H1 (cell line): Measurements from ENCODE around the gene C1QTNF4. TPM values are rescaled to one million over a fixed set of nuclear protein-coding genes. Genes with fewer than 3 reads are reported as not detected.

ENCODE experiments used
- CTCF ChIA-PET: fragments of 300-600 bp; sonication (Branson Sonifier 250); formaldehyde crosslinking; loops from one replicate; lab custom pipeline; 2021; ENCODE audit not compliant: partially characterized antibody; lab: Charles Lee
- POLR2A ChIA-PET: fragments of 300-600 bp; sonication (Branson Sonifier 250); formaldehyde crosslinking; loops from one replicate; lab custom pipeline; 2021; ENCODE audit warnings: inconsistent platforms; ENCODE audit not compliant: partially characterized antibody; lab: Charles Lee
- DNase-seq, 2 experiments: peaks; one replicate each; pipeline versions ENCODE4 v3.0.0 to v3.0.0-alpha.2; 2010 to 2022; ENCODE audit warnings: low spot score in 2 of 2, low read depth in 1 of 2, mixed read lengths in 1 of 2
- FAIRE-seq: peaks from 2 replicates; lab custom pipeline; 2011; peaks lifted over from hg19 to GRCh38; lab: Jason Lieb, UNC
- H2AFZ ChIP-seq: 2 replicates; pipeline ENCODE4 v1.8.1; 2012; ENCODE audit warnings: low read length, inconsistent platforms
- H2AK5ac ChIP-seq: 2 replicates; pipeline ENCODE4 v1.6.1; 2013; ENCODE audit warnings: low read depth, low read length
- H2BK120ac ChIP-seq: replicated peaks from 2 replicates; pipeline ENCODE3; 2013; ENCODE audit warnings: low read depth, low read length, inconsistent platforms
- H2BK12ac ChIP-seq: 2 replicates; pipeline ENCODE4 v1.6.1; 2013; ENCODE audit warnings: low read depth, low read length
- H2BK15ac ChIP-seq: 2 replicates; pipeline ENCODE4 v1.6.1; 2013; ENCODE audit warnings: low read length
- H2BK20ac ChIP-seq: 2 replicates; pipeline ENCODE4 v1.6.1; 2013; ENCODE audit warnings: low read length
- H2BK5ac ChIP-seq: 2 replicates; pipeline ENCODE4 v1.6.1; 2013; ENCODE audit warnings: low read depth, low read length
- H3K14ac ChIP-seq: 2 replicates; pipeline ENCODE4 v1.6.1; 2013; ENCODE audit warnings: inconsistent platforms; ENCODE audit not compliant: insufficient read length
- H3K18ac ChIP-seq: 2 replicates; pipeline ENCODE4 v1.6.1; 2013; ENCODE audit warnings: low read length; ENCODE audit errors: extremely low read depth
- H3K23ac ChIP-seq: 2 replicates; pipeline ENCODE4 v1.6.1; 2013; ENCODE audit warnings: inconsistent platforms; ENCODE audit not compliant: insufficient read length
- H3K23me2 ChIP-seq: 2 replicates; pipeline ENCODE4 v1.6.1; 2013; ENCODE audit warnings: low read depth, low read length
- H3K27ac ChIP-seq: 2 replicates; pipeline ENCODE4 v1.6.1; 2011; ENCODE audit warnings: low read depth, low read length, inconsistent platforms
- H3K27me3 ChIP-seq, 4 experiments: replicated peaks in 1 of 4; 1 replicate in 1 of 4; 2 replicates in 3 of 4; pipeline versions ENCODE4 v1.6.1 to v1.8.1; 2011 to 2013; ENCODE audit warnings: low read length in 3 of 4, mild to moderate bottlenecking in 3 of 4, inconsistent platforms in 2 of 4, mixed read lengths in 2 of 4, moderate library complexity in 1 of 4; ENCODE audit not compliant: control insufficient read depth in 3 of 4, insufficient read depth in 3 of 4; ENCODE audit errors: extremely low read depth in 1 of 4
- H3K36me3 ChIP-seq, 4 experiments: 2 replicates each; pipeline versions ENCODE4 v1.6.1 to v1.8.1; 2011 to 2013; ENCODE audit warnings: mild to moderate bottlenecking in 4 of 4, low read length in 3 of 4, moderate library complexity in 2 of 4, control low read depth in 1 of 4, inconsistent platforms in 1 of 4; ENCODE audit not compliant: insufficient read depth in 4 of 4, control insufficient read depth in 2 of 4
- H3K4ac ChIP-seq: replicated peaks from 2 replicates; pipeline ENCODE3; 2013; ENCODE audit warnings: low read length, low read depth, mixed read lengths, inconsistent platforms; ENCODE audit not compliant: insufficient read length
- H3K4me1 ChIP-seq, 4 experiments: replicated peaks in 1 of 4; 1 replicate in 1 of 4; 2 replicates in 3 of 4; pipeline versions ENCODE4 v1.6.1 to v1.8.1; 2011 to 2013; ENCODE audit warnings: low read length in 3 of 4, inconsistent platforms in 2 of 4, mixed read lengths in 1 of 4; ENCODE audit not compliant: insufficient read depth in 4 of 4, control insufficient read depth in 3 of 4
- H3K4me2 ChIP-seq, 2 experiments: 2 replicates each; pipeline versions ENCODE4 v1.6.1 to v1.8.1; 2011 to 2013; ENCODE audit warnings: low read depth in 2 of 2, low read length in 2 of 2, control low read depth in 1 of 2, inconsistent platforms in 1 of 2, mild to moderate bottlenecking in 1 of 2; ENCODE audit not compliant: insufficient read depth in 1 of 2
- H3K4me3 ChIP-seq, 4 experiments: fragments of 200-600, 300-600 bp in 1 of 4; sonication (generic), shearing (Covaris generic), sonication (Bioruptor Twin) in 1 of 4; 2 replicates each; pipeline versions ENCODE4 v1.5.1 to v1.8.1; 2011 to 2016; ENCODE audit warnings: low read length in 4 of 4, low read depth in 3 of 4, control low read depth in 2 of 4, inconsistent platforms in 2 of 4, mild to moderate bottlenecking in 2 of 4, mixed read lengths in 1 of 4, moderate library complexity in 1 of 4; ENCODE audit not compliant: insufficient read depth in 2 of 4; ENCODE audit errors: extremely low read depth in 1 of 4
- H3K56ac ChIP-seq: replicated peaks from 2 replicates; pipeline ENCODE3; 2013; ENCODE audit warnings: low read depth, mild to moderate bottlenecking, mixed read lengths, low read length, inconsistent platforms; ENCODE audit not compliant: insufficient read length
- H3K79me1 ChIP-seq: 2 replicates; pipeline ENCODE4 v1.6.1; 2013; ENCODE audit warnings: low read depth, low read length, control low read depth
- H3K79me2 ChIP-seq, 2 experiments: 2 replicates each; pipeline versions ENCODE4 v1.6.1 to v1.8.1; 2012 to 2013; ENCODE audit warnings: low read length in 2 of 2, mild to moderate bottlenecking in 2 of 2, inconsistent platforms in 1 of 2; ENCODE audit not compliant: insufficient read depth in 2 of 2, control insufficient read depth in 1 of 2
- H3K9ac ChIP-seq, 4 experiments: replicated peaks in 1 of 4; 1 replicate in 1 of 4; 2 replicates in 3 of 4; pipeline versions ENCODE4 v1.6.1 to v1.8.1; 2011 to 2013; ENCODE audit warnings: low read depth in 3 of 4, low read length in 3 of 4, control low read depth in 2 of 4, mild to moderate bottlenecking in 2 of 4, moderate library complexity in 2 of 4, inconsistent platforms in 1 of 4; ENCODE audit errors: extremely low read depth in 1 of 4
- H3K9me3 ChIP-seq, 2 experiments: 2 replicates each; pipeline versions ENCODE4 v1.6.1 to v1.8.1; 2012 to 2013; ENCODE audit warnings: mild to moderate bottlenecking in 2 of 2, moderate library complexity in 2 of 2, control low read depth in 1 of 2, inconsistent platforms in 1 of 2, low read depth in 1 of 2, low read length in 1 of 2, mixed read lengths in 1 of 2; ENCODE audit not compliant: insufficient read depth in 2 of 2
- H4K20me1 ChIP-seq, 2 experiments: replicated peaks in 1 of 2; 2 replicates each; pipeline versions ENCODE3 to v1.8.1; 2011 to 2013; ENCODE audit warnings: inconsistent platforms in 2 of 2, low read length in 2 of 2, mild to moderate bottlenecking in 1 of 2; ENCODE audit not compliant: insufficient read depth in 2 of 2, control insufficient read depth in 1 of 2
- H4K5ac ChIP-seq: 2 replicates; pipeline ENCODE4 v1.6.1; 2013; ENCODE audit warnings: low read length, low read depth, mixed read lengths, inconsistent platforms; ENCODE audit not compliant: insufficient read length
- H4K8ac ChIP-seq: 2 replicates; pipeline ENCODE4 v1.8.0; 2013; ENCODE audit warnings: mild to moderate bottlenecking, moderate library complexity, low read length, inconsistent platforms; ENCODE audit not compliant: insufficient read depth; ENCODE audit errors: extremely low read depth
- H4K91ac ChIP-seq: replicated peaks from 2 replicates; pipeline ENCODE3; 2013; ENCODE audit warnings: low read length, mixed read lengths, inconsistent platforms; ENCODE audit not compliant: insufficient read length
- BCL11A ChIP-seq, 2 experiments: IDR thresholded peaks; one replicate each; pipeline ENCODE4 v1.6.1; 2011; ENCODE audit warnings: low read depth in 2 of 2, low read length in 2 of 2, mild to moderate bottlenecking in 2 of 2
- EZH2 ChIP-seq: fragments of 200-600 bp; sonication (generic); IDR thresholded peaks from 2 replicates; pipeline ENCODE4 v1.7.1; 2012; ENCODE audit warnings: low read depth, mild to moderate bottlenecking, moderate library complexity, low read length, inconsistent platforms; ENCODE audit not compliant: severe bottlenecking
- KDM4A ChIP-seq: IDR thresholded peaks from one replicate; pipeline ENCODE4 v1.7.1; 2012; ENCODE audit warnings: low read depth, mild to moderate bottlenecking, moderate library complexity, low read length, inconsistent platforms; ENCODE audit not compliant: severe bottlenecking
- KDM5A ChIP-seq: fragments of 200-600 bp; IDR thresholded peaks from 2 replicates; pipeline ENCODE4 v1.7.1; 2012; ENCODE audit warnings: mild to moderate bottlenecking, low read length, inconsistent platforms, mixed read lengths
- NRF1 ChIP-seq: IDR thresholded peaks from 2 replicates; pipeline ENCODE4 v1.6.1; 2011; ENCODE audit warnings: mild to moderate bottlenecking, low read depth, low read length, improper control_type of control experiment
- POLR2AphosphoS5 ChIP-seq: IDR thresholded peaks from 2 replicates; pipeline ENCODE4 v1.6.1; 2011; ENCODE audit warnings: low read depth, low read length
- RNF2 ChIP-seq: fragments of 200-900, 300-1000 bp; sonication (generic); IDR thresholded peaks from 2 replicates; pipeline ENCODE4 v1.7.1; 2016; ENCODE audit warnings: borderline replicate concordance, low read depth, mild to moderate bottlenecking, antibody characterized with exemption, low read length; ENCODE audit not compliant: poor library complexity, severe bottlenecking; ENCODE audit errors: missing control alignments
- ZNF274 ChIP-seq: IDR thresholded peaks from 2 replicates; pipeline ENCODE4 v1.7.0; 2012; ENCODE audit warnings: low read length, borderline replicate concordance; ENCODE audit errors: extremely low read depth
- WGBS, 2 experiments: shearing (Covaris generic) in 1 of 2; methylation state at CpG; one replicate each; pipeline versions ENCODE4 v1.1.6 to v1.1.7; 2013 to 2015; ENCODE audit warnings: low lambda C conversion rate in 2 of 2, mixed read lengths in 2 of 2, inconsistent platforms in 1 of 2, low coverage in 1 of 2, missing lambda C conversion rate in 1 of 2; ENCODE audit not compliant: insufficient replicate concordance in 2 of 2, insufficient coverage in 1 of 2, insufficient read length in 1 of 2; ENCODE audit errors: extremely low coverage in 1 of 2, missing lambda C conversion rate in 1 of 2; 5-methylcytosine and 5-hydroxymethylcytosine counted together
- polyA plus RNA-seq, 7 experiments: library from polyadenylated mRNA; depleted of rRNA in 3 of 7; stranded (reverse) in 5 of 7; unstranded in 2 of 7; fragments of >200 nt in 5 of 7; fragments of 200-250 nt in 2 of 7; gene quantifications; 1 replicate in 5 of 7; 2 replicates in 1 of 7; 4 replicates in 1 of 7; pipeline versions ENCODE4 v1.2.1 to v1.2.3, GENCODE V29; 2011 to 2013; ENCODE audit warnings: missing spikeins in 2 of 7, mixed read lengths in 2 of 7
- total RNA-seq: library from RNA; stranded (reverse); fragmentation: NEBNext Ultra II Directional; extraction: Animal tissue kit (Norgen Biotek cat#: 25700); gene quantifications from 2 replicates; pipeline ENCODE4 v1.2.1, GENCODE V29; 2021

Gene C1QTNF4
- total and polyA plus RNA-seq, 2 of the 8 experiments (the other 6 are each of a cell fraction or from before 2014, with no cell fraction given), result 3.9 to 6.0 TPM

DNA sequence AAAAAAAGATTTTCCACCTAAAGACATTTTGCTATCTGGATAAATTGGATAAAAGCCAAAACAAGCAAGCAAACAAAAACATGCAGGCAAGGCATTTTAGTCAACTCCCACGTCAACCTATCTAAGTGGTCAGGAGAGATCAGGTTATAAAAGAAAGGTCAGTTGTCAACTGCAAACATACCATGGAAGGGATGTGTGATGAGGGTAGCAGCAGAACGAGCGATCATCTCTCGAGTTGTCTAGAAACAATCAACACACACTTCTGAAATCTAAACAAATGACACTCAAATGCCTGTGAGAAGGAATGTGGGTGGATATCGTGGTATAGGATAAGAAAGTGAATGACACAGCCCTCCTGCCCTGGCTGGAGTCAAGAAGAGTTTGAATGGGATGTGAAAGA, 37.3 kb upstream of the C1QTNF4 start:
- H2BK120ac ChIP-seq, result no peak overlapping the region
- H2BK5ac ChIP-seq, result no peak overlapping the region
- H3K27me3 ChIP-seq, result no peaks in the 10 kb centered on the region
- peaks cover 11 to 65% (median 45%) of the 10 kb centered on the region in 4 experiments; a peak in 7 of 8 replicates for H3K36me3 ChIP-seq
- H2AFZ ChIP-seq, result no peak overlapping the region
- H3K23ac ChIP-seq, result no peak overlapping the region
- no peak overlapping the region for H4K91ac ChIP-seq
- no peak overlapping the region for H3K27ac ChIP-seq
- H2BK12ac ChIP-seq, result no peak overlapping the region
- H3K4ac ChIP-seq, result no peak overlapping the region
- DNase-seq (no peak), FAIRE-seq (no peak)
- 92% methylated on average over 5 of the region's 5 CpGs; no CpG with 5 or more reads in 1 of the 2 experiments for WGBS, 2 experiments
- H3K9me3 ChIP-seq, result no peaks in the 10 kb centered on the region
- H3K18ac ChIP-seq, result no peak overlapping the region
- ChIA-PET POLR2A (no interaction called here), CTCF (no interaction called here)
- no peak overlapping the region for H3K9ac ChIP-seq
- H3K56ac ChIP-seq, result no peak overlapping the region
- no peaks in the 10 kb centered on the region for H3K4me1 ChIP-seq
- H3K79me1 ChIP-seq, result no peaks in the 10 kb centered on the region
- no peak overlapping the region for H3K4me3 ChIP-seq
- H2BK20ac ChIP-seq, result no peak overlapping the region
- H4K8ac ChIP-seq, result no peak overlapping the region
- H3K79me2 ChIP-seq, result no peaks in the 10 kb centered on the region
- H4K5ac ChIP-seq, result no peak overlapping the region
- H3K4me2 ChIP-seq, result no peak overlapping the region
- H3K23me2 ChIP-seq, result no peaks in the 10 kb centered on the region
- peaks cover 0 to 1% of the 10 kb centered on the region in 2 experiments for H4K20me1 ChIP-seq
- H2AK5ac ChIP-seq, result no peak overlapping the region
- TF ChIP-seq RNF2 (no peak), EZH2 (no peak), KDM5A (no peak), NRF1 (no peak), ZNF274 (no peak), POLR2AphosphoS5 (no peak), BCL11A (IDR thresholded peaks at IDR 0.05; ENCODE audit: low read depth in 2 of 2, low read length in 2 of 2) (no peak), KDM4A (no peak)
- H3K14ac ChIP-seq, result no peak overlapping the region
- no peak overlapping the region for H2BK15ac ChIP-seq
